ENCODE measurements around the gene NCAPG2. TPM values are rescaled to one million over a fixed set of nuclear protein-coding genes. Genes with fewer than 3 reads are reported as not detected.
A peak's percentile ranks its signal among the peaks of the same experiment; 100 is the strongest.

The NCAPG2 gene
- total and polyA plus RNA-seq, 2 of the 13 experiments (the other 11 are each of a cell fraction or from before 2014, with no cell fraction given), result 15.1 to 30.7 TPM

DNA sequence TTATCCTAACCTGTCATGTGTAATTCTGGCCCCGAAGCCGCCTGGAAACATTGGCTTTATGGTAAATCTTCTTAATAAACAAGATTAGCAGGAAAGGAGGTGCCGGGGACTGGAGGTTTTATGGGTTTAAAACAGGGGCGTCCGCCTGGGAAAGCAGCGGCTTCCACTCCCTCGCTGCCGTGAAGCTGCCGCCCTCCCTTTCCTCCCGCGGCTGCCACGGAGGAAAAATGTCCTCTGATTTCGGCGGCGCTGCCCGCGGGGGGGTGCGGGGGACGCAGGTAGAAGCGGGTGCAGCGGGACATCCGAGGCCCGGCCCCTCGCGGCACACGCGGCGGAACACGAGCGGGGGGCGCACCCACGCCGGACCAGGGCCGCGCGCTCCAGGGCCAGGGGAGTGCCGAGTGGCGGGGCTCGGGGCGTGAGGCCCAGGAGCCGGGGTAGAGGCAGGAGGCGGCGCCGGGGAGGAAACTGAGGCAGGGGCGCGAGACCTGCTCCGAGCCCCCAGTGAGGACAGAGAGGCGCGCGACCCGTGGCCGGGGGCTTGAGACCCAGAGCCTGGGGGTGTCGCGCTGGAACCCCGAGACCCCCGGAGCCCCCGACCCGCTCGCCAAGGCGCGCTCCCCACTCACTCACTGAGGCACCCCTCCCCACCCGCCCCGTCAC lies 118.0 kb downstream of the NCAPG2 start (continued):
- peak; percentile 59; the same call in 1 of the 2 replicates for TF ChIP-seq SALL1 (CRISPR knock-in tag; IDR thresholded peaks at IDR 0.05)
- no peak for TF ChIP-seq U2AF1 (optimal IDR thresholded peaks at IDR 0.05; ENCODE audit: low read depth, low read length)
- peak; percentile 20; the same call in 1 of the 2 replicates for TF ChIP-seq ZBTB38 (CRISPR knock-in tag; IDR thresholded peaks at IDR 0.05)
- no peak for TF ChIP-seq ZNF589 (CRISPR knock-in tag; conservative IDR thresholded peaks at IDR 0.05)
- TF ChIP-seq MTA1 (CRISPR knock-in tag; IDR thresholded peaks at IDR 0.05; ENCODE audit: borderline replicate concordance), result peak; percentile 82; the same call in 1 of the 2 replicates
- TF ChIP-seq ZNF776 (CRISPR knock-in tag; IDR thresholded peaks at IDR 0.05), result 0 out of 2 replicates have a peak, but pooled peaks have one; percentile 32
- no peak for TF ChIP-seq U2AF2 (IDR thresholded peaks at IDR 0.05; ENCODE audit: low read depth, low read length)
- TF ChIP-seq, protein P1, sequence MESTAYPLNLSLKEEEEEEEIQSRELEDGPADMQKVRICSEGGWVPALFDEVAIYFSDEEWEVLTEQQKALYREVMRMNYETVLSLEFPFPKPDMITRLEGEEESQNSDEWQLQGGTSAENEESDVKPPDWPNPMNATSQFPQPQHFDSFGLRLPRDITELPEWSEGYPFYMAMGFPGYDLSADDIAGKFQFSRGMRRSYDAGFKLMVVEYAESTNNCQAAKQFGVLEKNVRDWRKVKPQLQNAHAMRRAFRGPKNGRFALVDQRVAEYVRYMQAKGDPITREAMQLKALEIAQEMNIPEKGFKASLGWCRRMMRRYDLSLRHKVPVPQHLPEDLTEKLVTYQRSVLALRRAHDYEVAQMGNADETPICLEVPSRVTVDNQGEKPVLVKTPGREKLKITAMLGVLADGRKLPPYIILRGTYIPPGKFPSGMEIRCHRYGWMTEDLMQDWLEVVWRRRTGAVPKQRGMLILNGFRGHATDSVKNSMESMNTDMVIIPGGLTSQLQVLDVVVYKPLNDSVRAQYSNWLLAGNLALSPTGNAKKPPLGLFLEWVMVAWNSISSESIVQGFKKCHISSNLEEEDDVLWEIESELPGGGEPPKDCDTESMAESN (CRISPR knock-in tag; conservative IDR thresholded peaks at IDR 0.05), result peak; percentile 76
- no peak for TF ChIP-seq TEAD3 (CRISPR knock-in tag; optimal IDR thresholded peaks at IDR 0.05; ENCODE audit: borderline replicate concordance)
- TF ChIP-seq RARG (CRISPR knock-in tag; IDR thresholded peaks at IDR 0.05; ENCODE audit: low read depth), result no peak
- TF ChIP-seq, protein P2, sequence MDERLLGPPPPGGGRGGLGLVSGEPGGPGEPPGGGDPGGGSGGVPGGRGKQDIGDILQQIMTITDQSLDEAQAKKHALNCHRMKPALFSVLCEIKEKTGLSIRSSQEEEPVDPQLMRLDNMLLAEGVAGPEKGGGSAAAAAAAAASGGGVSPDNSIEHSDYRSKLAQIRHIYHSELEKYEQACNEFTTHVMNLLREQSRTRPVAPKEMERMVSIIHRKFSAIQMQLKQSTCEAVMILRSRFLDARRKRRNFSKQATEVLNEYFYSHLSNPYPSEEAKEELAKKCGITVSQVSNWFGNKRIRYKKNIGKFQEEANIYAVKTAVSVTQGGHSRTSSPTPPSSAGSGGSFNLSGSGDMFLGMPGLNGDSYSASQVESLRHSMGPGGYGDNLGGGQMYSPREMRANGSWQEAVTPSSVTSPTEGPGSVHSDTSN (CRISPR knock-in tag; IDR thresholded peaks at IDR 0.05), result no peak
- TF ChIP-seq ZNF652 (CRISPR knock-in tag; IDR thresholded peaks at IDR 0.05; ENCODE audit: borderline replicate concordance, low read depth), result no peak
- TF ChIP-seq TRIM24 (CRISPR knock-in tag; IDR thresholded peaks at IDR 0.05), result no peak
- TF ChIP-seq ZNF343 (CRISPR knock-in tag; IDR thresholded peaks at IDR 0.05), result no peak
- no peak for TF ChIP-seq MAFK (conservative IDR thresholded peaks at IDR 0.05 in 1 of 2, IDR thresholded peaks at IDR 0.05 in 1 of 2; ENCODE audit: low read length in 2 of 2)
- TF ChIP-seq PRMT3 (CRISPR knock-in tag; IDR thresholded peaks at IDR 0.05; ENCODE audit: borderline replicate concordance, low read depth), result no peak
- no peak for TF ChIP-seq IKZF4 (CRISPR knock-in tag; IDR thresholded peaks at IDR 0.05; ENCODE audit: borderline replicate concordance, low read depth, not compliant biosample characterization)
- no peak for TF ChIP-seq ZBTB7A (CRISPR knock-in tag; IDR thresholded peaks at IDR 0.05)
- no peak for TF ChIP-seq DNMT1 (CRISPR knock-in tag; IDR thresholded peaks at IDR 0.05)
- TF ChIP-seq ZBTB8A (CRISPR knock-in tag; IDR thresholded peaks at IDR 0.05; ENCODE audit: borderline replicate concordance, low read depth), result no peak
- TF ChIP-seq, protein P3, sequence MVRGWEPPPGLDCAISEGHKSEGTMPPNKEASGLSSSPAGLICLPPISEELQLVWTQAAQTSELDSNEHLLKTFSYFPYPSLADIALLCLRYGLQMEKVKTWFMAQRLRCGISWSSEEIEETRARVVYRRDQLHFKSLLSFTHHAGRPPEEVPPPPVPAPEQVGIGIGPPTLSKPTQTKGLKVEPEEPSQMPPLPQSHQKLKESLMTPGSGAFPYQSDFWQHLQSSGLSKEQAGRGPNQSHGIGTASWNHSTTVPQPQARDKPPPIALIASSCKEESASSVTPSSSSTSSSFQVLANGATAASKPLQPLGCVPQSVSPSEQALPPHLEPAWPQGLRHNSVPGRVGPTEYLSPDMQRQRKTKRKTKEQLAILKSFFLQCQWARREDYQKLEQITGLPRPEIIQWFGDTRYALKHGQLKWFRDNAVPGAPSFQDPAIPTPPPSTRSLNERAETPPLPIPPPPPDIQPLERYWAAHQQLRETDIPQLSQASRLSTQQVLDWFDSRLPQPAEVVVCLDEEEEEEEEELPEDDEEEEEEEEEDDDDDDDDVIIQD (CRISPR knock-in tag; IDR thresholded peaks at IDR 0.05; ENCODE audit: low read depth), result no peak
- no peak for TF ChIP-seq SP5 (CRISPR knock-in tag; IDR thresholded peaks at IDR 0.05; ENCODE audit: borderline replicate concordance, low read depth)
- TF ChIP-seq ZEB1 (IDR thresholded peaks at IDR 0.05; ENCODE audit: insufficient replicate concordance, low read depth), result no peak
- TF ChIP-seq, protein P4, sequence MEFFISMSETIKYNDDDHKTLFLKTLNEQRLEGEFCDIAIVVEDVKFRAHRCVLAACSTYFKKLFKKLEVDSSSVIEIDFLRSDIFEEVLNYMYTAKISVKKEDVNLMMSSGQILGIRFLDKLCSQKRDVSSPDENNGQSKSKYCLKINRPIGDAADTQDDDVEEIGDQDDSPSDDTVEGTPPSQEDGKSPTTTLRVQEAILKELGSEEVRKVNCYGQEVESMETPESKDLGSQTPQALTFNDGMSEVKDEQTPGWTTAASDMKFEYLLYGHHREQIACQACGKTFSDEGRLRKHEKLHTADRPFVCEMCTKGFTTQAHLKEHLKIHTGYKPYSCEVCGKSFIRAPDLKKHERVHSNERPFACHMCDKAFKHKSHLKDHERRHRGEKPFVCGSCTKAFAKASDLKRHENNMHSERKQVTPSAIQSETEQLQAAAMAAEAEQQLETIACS (CRISPR knock-in tag; IDR thresholded peaks at IDR 0.05), result no peak
- 0 out of 2 replicates have a peak, but pooled peaks have one; percentile 56 for TF ChIP-seq REL (CRISPR knock-in tag; conservative IDR thresholded peaks at IDR 0.05)
- TF ChIP-seq BCL6 (CRISPR knock-in tag; IDR thresholded peaks at IDR 0.05), result no peak

All from HepG2 (cell line).